HG03025 (cell line): ENCODE measurements around the gene ATP13A3.

ENCODE experiments used
- ATAC-seq: cut with Tn5 transposase; IDR thresholded peaks from one replicate; pipeline ENCODE4 v1.9.1; 2021; ENCODE audit warnings: mild to moderate bottlenecking, moderate library complexity; ENCODE audit not compliant: unreplicated experiment, low FRiP score

ATP13A3 gene

DNA sequence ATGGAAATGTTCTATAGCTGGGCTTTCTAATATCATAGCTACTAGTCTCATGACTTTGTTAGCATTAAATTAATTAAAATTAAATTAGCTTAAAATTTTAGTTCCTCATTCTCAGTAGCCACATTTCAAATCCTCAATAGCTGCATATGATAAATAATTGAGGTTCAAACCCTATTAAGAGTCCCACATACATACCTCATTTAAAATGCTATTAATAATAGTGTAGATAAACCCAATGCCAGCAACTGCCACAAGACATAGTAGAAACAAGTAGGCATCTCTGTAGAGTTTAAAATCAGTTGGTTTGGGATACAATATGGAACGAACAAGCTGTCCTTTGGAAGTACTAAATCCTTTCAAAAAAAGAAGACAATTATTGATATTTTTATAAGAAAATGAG is 39.1 kb downstream of the ATP13A3 start:
- ATAC-seq, result no peak

DNA sequence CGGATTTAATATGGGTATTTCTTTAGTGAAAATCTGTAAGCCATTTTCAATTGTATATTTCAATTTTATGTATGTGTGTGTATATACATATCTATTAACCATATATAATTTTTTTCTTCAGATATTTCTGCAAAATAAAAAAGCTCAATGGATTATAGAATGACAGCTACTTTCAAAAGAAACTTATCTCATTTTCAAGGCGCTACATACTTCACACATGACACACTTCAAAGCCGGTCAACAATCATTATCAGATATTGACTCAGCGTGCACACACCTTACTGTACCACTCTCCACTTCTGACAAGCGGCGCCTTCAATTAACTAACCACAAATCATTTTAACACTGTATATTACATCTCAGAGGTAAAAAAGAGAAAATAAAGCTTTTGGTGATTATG is 39.6 kb downstream of the ATP13A3 start:
- no peak for ATAC-seq

- no peak for ATAC-seq
These were observed 40.0 kb downstream of the ATP13A3 start for GRCh38 chr3:194446754-194447153.

DNA sequence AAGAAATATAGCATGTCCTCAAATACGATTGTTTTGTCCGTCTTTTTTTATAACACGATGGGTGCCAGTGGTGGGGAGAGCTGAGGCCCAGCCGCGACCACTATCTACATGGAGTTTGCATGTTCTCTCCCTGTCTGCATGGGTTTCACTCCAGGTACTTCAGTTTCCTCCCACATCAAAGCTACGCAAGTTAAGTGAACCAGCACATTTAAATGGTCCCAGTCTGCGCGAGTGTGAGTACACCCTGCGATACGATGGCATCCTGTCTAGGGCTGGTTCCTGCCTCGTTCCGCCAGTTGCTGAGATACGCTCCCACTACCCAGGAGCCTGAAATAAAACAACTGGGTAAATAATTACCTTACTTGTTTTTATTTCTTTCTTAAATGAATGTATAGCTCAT is 40.6 kb downstream of the ATP13A3 start:
- ATAC-seq, result no peak

GRCh38 chr3:194443901-194444300 is 42.9 kb downstream of the ATP13A3 start:
- ATAC-seq, result no peak

DNA sequence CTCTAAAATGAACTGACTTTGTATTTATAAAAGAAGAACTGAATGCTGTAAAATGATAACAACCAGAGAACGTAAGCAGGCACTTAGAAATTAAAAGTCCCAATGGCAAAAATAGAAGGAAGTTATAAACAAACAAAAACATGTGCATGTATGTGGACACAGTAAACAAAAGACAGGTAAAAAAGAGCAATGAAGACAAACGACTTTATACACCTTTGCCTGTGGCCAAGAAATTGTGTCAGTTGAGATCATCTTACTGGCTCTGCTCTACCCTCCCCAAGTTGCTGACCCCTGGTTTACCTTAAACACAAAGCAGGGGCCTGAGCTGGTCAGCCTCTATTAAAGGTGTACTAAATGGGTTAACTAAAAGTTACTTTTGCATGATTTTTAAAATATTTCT is 46.0 kb downstream of the ATP13A3 start:
- ATAC-seq, result no peak

GRCh38 chr3:194439881-194440550 is 46.8 kb downstream of the ATP13A3 start:
- ATAC-seq, result no peak

GRCh38 chr3:194434503-194434902 is 52.3 kb downstream of the ATP13A3 start:
- no peak for ATAC-seq

DNA sequence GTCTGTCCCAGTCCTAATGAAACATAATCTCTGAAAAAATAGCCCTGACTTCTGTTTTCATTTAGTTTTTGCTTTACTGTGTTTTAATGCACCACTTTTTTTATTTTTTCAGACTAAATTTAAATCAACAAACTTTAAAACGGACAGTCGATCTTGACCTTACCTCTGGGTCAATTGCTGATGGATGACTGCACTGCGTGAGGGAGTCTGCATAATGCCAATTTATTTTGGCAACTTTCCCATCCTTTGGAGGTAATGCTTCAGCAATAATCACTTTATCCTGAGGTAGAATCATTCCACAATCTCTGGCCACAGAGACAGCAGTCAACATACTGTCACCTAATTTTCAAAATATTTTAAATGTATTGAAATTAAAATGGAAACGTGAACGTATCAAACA is 55.2 kb downstream of the ATP13A3 start:
- ATAC-seq, result no peak

- ATAC-seq, result no peak
These were observed 61.4 kb downstream of the ATP13A3 start for GRCh38 chr3:194425399-194425798.

DNA sequence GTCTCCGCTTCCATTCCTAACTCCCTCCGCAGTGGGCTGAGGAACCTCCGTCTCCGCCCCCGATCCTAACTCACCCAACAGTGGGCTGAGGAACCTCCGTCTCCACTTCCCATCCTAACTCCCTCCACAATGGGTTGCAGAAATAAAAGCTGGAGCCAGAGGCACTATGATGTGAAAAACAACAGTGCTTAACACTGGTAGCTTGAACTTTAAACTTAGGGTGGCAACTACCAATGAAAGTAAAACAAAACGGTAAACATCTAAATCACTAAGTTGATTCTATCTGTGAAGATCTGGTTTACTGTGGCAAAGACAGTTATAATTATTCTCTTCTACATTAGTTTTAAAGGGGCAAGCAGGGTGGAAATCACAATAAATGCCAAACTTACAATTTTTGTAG is 61.8 kb downstream of the ATP13A3 start:
- ATAC-seq, result no peak

GRCh38 chr3:194424373-194424772 is 62.4 kb downstream of the ATP13A3 start:
- no peak for ATAC-seq

GRCh38 chr3:194423317-194423716 is 63.5 kb downstream of the ATP13A3 start:
- no peak for ATAC-seq

DNA sequence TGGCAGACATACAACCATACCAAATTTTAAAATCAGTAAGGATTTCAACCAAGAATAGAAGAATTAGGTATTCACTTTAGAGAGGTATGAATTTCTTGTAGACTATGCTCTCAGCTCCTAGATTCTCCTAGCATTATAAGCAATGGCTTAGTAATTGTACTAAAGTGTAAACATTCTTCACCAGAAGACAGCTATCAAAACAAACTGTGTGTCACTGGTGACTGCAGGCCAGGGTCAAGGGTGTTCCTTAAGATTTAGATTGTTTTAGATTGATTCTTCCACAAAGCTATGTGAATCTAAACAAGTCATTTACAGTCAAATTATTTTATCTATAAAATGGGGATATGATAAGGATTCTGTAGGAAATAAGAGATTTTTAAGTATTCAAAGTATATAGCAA is 64.6 kb downstream of the ATP13A3 start:
- ATAC-seq, result no peak

- no peak for ATAC-seq
These were observed 68.1 kb downstream of the ATP13A3 start for GRCh38 chr3:194418671-194419070.

GRCh38 chr3:194407423-194407822 is 79.4 kb downstream of the ATP13A3 start:
- no peak for ATAC-seq

- ATAC-seq, result no peak
These were observed 81.0 kb downstream of the ATP13A3 start for GRCh38 chr3:194405766-194406165.

DNA sequence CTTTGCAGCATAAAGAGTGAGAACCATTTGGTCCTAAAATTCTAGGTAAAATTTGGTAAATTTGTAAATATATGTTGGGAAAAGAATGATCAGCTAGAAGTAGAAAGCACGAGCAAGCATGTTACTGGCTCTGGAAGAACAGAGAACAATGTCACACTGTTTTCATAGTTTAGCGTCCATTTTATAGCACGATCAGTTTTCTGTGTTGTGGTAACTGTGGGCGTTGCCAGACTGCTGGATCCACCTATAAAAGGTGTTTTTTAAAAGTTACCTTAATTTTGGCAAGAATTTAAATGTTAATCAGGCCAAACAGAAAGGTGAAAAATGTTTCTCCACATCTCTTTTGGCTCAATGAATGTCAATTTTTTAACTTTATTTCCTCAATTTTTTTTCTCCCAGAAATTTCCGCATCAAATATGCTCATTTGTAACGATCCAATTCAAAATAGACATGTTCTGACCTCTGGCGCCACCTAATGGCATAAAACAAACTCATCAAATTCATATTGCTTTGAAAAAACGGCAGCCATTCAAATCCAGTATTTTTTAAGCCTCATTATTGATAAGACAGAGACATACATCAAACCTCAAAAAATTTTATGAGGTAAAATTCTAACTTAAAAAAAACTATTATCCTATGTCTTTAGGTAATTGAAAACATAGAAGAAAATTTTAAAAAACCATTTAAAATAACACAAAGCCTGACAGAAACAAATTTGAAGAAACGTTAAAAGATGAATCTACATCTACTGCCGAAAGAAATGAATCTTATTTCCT is 82.2 kb downstream of the ATP13A3 start:
- no peak for ATAC-seq

GRCh38 chr3:194401868-194402329 is 84.9 kb downstream of the ATP13A3 start:
- ATAC-seq, result no peak

GRCh38 chr3:194401346-194401745 is 85.5 kb downstream of the ATP13A3 start:
- ATAC-seq, result no peak

- no peak for ATAC-seq
These were observed 86.9 kb downstream of the ATP13A3 start for GRCh38 chr3:194399874-194400411.

GRCh38 chr3:194399166-194399565 is 87.6 kb downstream of the ATP13A3 start, which contains the start of gene GP5:
TSS of gene GP5 (minus strand) at chr3:194399266. CDS start at chr3:194398282, 984 bp downstream.
- ATAC-seq, result no peak
